B cell (primary cell): ENCODE results near the gene CFAP97D2. TPM values are rescaled to one million over a fixed set of nuclear protein-coding genes. Genes with fewer than 3 reads are reported as not detected.

ENCODE experiments used
- ATAC-seq: fragments of 200-7000 bp; cut with Tn5 transposase; one replicate; pipeline ENCODE4 v1.10.0; 2021; ENCODE audit warnings: low read depth, mild to moderate bottlenecking, moderate number of reproducible peaks, moderate library complexity
- CTCF ChIA-PET: fragments of 350-600 bp; sonication (Branson Sonifier 250); formaldehyde crosslinking; loops from one replicate; lab custom pipeline; 2021; ENCODE audit warnings: antibody characterized with exemption, inconsistent platforms; lab: Charles Lee
- POLR2A ChIA-PET: fragments of 350-600 bp; sonication (Branson Sonifier 250); formaldehyde crosslinking; loops from one replicate; lab custom pipeline; 2021; ENCODE audit warnings: antibody characterized with exemption; lab: Charles Lee
- DNase-seq: peaks from one replicate; pipeline ENCODE4 v3.0.0; 2013
- H2AFZ ChIP-seq: 2 replicates; pipeline ENCODE4 v1.6.1; 2012; ENCODE audit warnings: mild to moderate bottlenecking, low read depth, low read length; ENCODE audit not compliant: insufficient read depth, poor library complexity, severe bottlenecking
- H3K27ac ChIP-seq, 2 donors: 1 replicate in 1 of 2; 2 replicates in 1 of 2; pipeline ENCODE4 v1.5.1; 2012 to 2013; ENCODE audit warnings: low read length in 2 of 2, mild to moderate bottlenecking in 2 of 2, moderate library complexity in 1 of 2
- H3K27me3 ChIP-seq, 4 experiments: fragments of 200-600 bp in 1 of 4; sonication (generic) in 1 of 4; replicated peaks in 1 of 4; 1 replicate in 2 of 4; 2 replicates in 2 of 4; pipeline versions ENCODE4 v1.6.1 to v1.7.0; 2013 to 2016; ENCODE audit warnings: low read length in 3 of 4, mild to moderate bottlenecking in 2 of 4, mixed read lengths in 1 of 4, moderate library complexity in 1 of 4; ENCODE audit not compliant: insufficient read depth in 4 of 4, control insufficient read depth in 3 of 4; ENCODE audit errors: control extremely low read depth in 1 of 4
- H3K36me3 ChIP-seq, 2 experiments: replicated peaks in 1 of 2; 1 replicate in 1 of 2; 2 replicates in 1 of 2; pipeline versions ENCODE4 v1.6.1 to v1.7.1; 2013; ENCODE audit warnings: low read length in 1 of 2; ENCODE audit not compliant: insufficient read depth in 2 of 2, control insufficient read depth in 1 of 2; ENCODE audit errors: control extremely low read depth in 1 of 2, extremely low read depth in 1 of 2
- H3K4me1 ChIP-seq, 2 donors: fragments of 200-600 bp in 1 of 2; sonication (generic) in 1 of 2; 1 replicate in 1 of 2; 2 replicates in 1 of 2; pipeline versions ENCODE4 v1.5.1 to v1.6.1; 2013 to 2017; ENCODE audit warnings: low read length in 2 of 2; ENCODE audit not compliant: control insufficient read depth in 2 of 2, insufficient read depth in 2 of 2
- H3K4me2 ChIP-seq: replicated peaks from 2 replicates; pipeline ENCODE3; 2012; ENCODE audit warnings: mild to moderate bottlenecking, low read depth, low read length; ENCODE audit not compliant: poor library complexity, severe bottlenecking
- H3K4me3 ChIP-seq, 5 experiments: fragments of 200-600 bp in 1 of 5; sonication (generic) in 1 of 5; 1 replicate in 3 of 5; 2 replicates in 2 of 5; pipeline versions ENCODE4 v1.5.1 to v1.7.0; 2011 to 2016; ENCODE audit warnings: low read length in 4 of 5, mild to moderate bottlenecking in 4 of 5, low read depth in 2 of 5, control low read depth in 1 of 5, moderate library complexity in 1 of 5; ENCODE audit not compliant: insufficient read depth in 1 of 5; ENCODE audit errors: control extremely low read depth in 1 of 5, extremely low read depth in 1 of 5
- H3K79me2 ChIP-seq: fragments of 200-600 bp; sonication (generic); one replicate; pipeline ENCODE4 v1.6.0; 2016; ENCODE audit warnings: low read length; ENCODE audit not compliant: control insufficient read depth, insufficient read depth
- H3K9ac ChIP-seq: fragments of 200-600 bp; sonication (generic); 2 replicates; pipeline ENCODE4 v1.6.1; 2017; ENCODE audit warnings: mild to moderate bottlenecking, low read length, moderate library complexity
- H3K9me3 ChIP-seq, 3 donors: one replicate each; pipeline versions ENCODE4 v1.6.1 to v1.7.1; 2013; ENCODE audit warnings: low read length in 2 of 3; ENCODE audit not compliant: control insufficient read depth in 2 of 3, insufficient read depth in 1 of 3; ENCODE audit errors: control extremely low read depth in 1 of 3
- H4K20me1 ChIP-seq: 2 replicates; pipeline ENCODE4 v1.6.0; 2012; ENCODE audit warnings: mild to moderate bottlenecking, low read length; ENCODE audit not compliant: insufficient read depth, control insufficient read depth, poor library complexity, severe bottlenecking
- H3K27ac Mint-ChIP-seq: one replicate; pipeline ENCODE4 v1.8.0; 2021; ENCODE audit warnings: mixed read lengths
- H3K27me3 Mint-ChIP-seq: one replicate; pipeline ENCODE4 v1.8.0; 2021; ENCODE audit warnings: mixed read lengths
- H3K4me1 Mint-ChIP-seq: one replicate; pipeline ENCODE4 v1.8.0; 2021; ENCODE audit warnings: mixed read lengths
- H3K4me3 Mint-ChIP-seq: one replicate; pipeline ENCODE4 v1.8.0; 2021; ENCODE audit warnings: mixed read lengths
- H3K9me3 Mint-ChIP-seq: one replicate; pipeline ENCODE4 v1.8.0; 2022; ENCODE audit warnings: mixed read lengths; ENCODE audit not compliant: insufficient read depth
- EZH2 ChIP-seq: IDR thresholded peaks from 2 replicates; pipeline ENCODE4 v1.6.1; 2012; ENCODE audit warnings: borderline replicate concordance, low read depth, mild to moderate bottlenecking, moderate library complexity, low read length; ENCODE audit not compliant: insufficient read depth, poor library complexity, severe bottlenecking
- WGBS: methylation state at CpG from one replicate; pipeline ENCODE4 v1.1.5; 2013; ENCODE audit warnings: missing lambda C conversion rate; ENCODE audit not compliant: insufficient coverage; 5-methylcytosine and 5-hydroxymethylcytosine counted together
- intact Hi-C: fragments of 100-400 bp; cut with micrococcal nuclease; formaldehyde crosslinking; loops from one replicate; pipeline ENCODE4 v1.10.0; 2022
- polyA plus RNA-seq: library from polyadenylated mRNA; depleted of rRNA; stranded (reverse); fragments of >200 nt; gene quantifications from 2 replicates; pipeline ENCODE4 v1.2.3, GENCODE V29; 2012
- total RNA-seq, 2 donors: library from RNA; stranded (reverse); fragments of 120-200 nt in 1 of 2; gene quantifications; 1 replicate in 1 of 2; 2 replicates in 1 of 2; pipeline versions ENCODE4 v1.2.3 to v1.2.4, GENCODE V29; 2013 to 2022
- TF ChIP-seq, protein P1 (sequence below): fragments of 200-600 bp; IDR thresholded peaks from one replicate; pipeline ENCODE4 v1.8.0; 2022; ENCODE audit warnings: antibody characterized with exemption, mild to moderate bottlenecking

CFAP97D2 gene
- total and polyA plus RNA-seq, 2 donors (not counting 1 experiment from before 2014, with no cell fraction given), result 0.09 to 0.22 TPM

DNA sequence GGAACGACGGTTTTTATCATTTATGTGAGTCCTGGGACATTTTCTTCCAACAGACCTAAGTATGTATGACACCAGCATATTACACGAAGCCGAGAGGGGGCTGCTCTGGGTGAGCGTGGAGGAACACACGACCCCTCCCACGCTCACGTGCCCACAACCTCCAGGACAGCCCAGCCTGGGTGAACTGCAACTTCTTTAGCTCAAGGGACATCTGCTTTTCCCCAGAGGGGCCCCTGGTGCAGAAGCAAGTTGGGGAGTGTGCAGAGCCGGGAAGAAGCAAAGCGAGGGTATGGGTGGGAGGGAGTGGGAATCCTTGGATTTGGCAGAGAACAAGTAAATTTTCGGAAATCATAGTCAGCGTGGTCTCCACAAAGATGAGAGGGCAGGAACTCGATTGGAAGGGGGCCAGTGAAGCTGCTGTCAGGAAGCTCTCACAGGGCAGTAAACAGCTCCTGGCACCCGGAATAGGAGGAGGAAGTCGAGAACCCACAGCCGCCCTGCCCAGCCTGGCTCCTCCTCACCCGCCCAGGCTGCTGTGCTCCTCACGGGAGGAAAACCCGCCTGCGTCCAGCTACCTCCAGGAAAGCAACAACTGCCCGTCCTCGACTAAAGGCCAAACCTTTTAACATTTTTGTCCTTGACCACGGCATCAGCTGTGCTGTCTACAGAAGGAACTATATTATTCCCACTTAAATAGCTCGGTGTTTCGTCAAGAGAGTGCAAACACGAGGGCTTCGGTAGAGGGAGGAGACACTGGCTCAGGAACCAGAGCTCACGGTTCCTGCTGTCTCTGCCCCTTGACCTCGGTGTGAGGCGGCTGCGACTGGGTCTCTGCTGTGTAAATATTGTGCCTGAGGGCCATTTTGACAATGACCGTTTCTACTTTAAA lies 17.2 kb upstream of the CFAP97D2 start:
- Mint-ChIP-seq H3K4me1 (peaks cover 54% of the 10 kb centered on the region), H3K9me3 (peaks cover 3% of the 10 kb centered on the region), H3K4me3 (peak overlapping the region; percentile 88), H3K27ac (peak overlapping the region; percentile 86), H3K27me3 (peaks cover 13% of the 10 kb centered on the region)
- POLR2A ChIA-PET, result interaction anchor here (0.8 kb wide), 1 partner anchor 14 kb away, joined by 4 read pairs; no protein-coding TSS in a partner anchor
- 11% methylated on average over 25 of the region's 32 CpGs for WGBS
- no peaks in the 10 kb centered on the region for H3K36me3 ChIP-seq
- H3K4me3 ChIP-seq, result peak overlapping the region; percentile 18 to 52 (median 48)
- CTCF ChIA-PET, result interaction anchor here (0.7 to 1.5 kb wide), 6 partner anchors 17 to 137 kb away, joined by 3 to 6 read pairs (median 3); no protein-coding TSS in a partner anchor
- DNase-seq, result peak; percentile 59
- no peaks in the 10 kb centered on the region for H3K9me3 ChIP-seq
- peak overlapping the region; percentile 56 for H3K9ac ChIP-seq
- intact Hi-C loops, result loop anchor here (2.0 kb wide), 1 partner anchor 19 kb away; no protein-coding TSS in a partner anchor
- H3K27ac ChIP-seq, result peak overlapping the region in 1 of 2 donors; percentile 12
- H4K20me1 ChIP-seq, result no peaks in the 10 kb centered on the region
- peaks cover 26 to 37% of the 10 kb centered on the region in 2 donors for H3K4me1 ChIP-seq
- peak overlapping the region; percentile 70 for H2AFZ ChIP-seq
- ATAC-seq, result peak; percentile 69
- peak overlapping the region; percentile 75 for H3K4me2 ChIP-seq
- no peaks in the 10 kb centered on the region for H3K79me2 ChIP-seq
- no peak for TF ChIP-seq EZH2
- TF ChIP-seq, protein P1, sequence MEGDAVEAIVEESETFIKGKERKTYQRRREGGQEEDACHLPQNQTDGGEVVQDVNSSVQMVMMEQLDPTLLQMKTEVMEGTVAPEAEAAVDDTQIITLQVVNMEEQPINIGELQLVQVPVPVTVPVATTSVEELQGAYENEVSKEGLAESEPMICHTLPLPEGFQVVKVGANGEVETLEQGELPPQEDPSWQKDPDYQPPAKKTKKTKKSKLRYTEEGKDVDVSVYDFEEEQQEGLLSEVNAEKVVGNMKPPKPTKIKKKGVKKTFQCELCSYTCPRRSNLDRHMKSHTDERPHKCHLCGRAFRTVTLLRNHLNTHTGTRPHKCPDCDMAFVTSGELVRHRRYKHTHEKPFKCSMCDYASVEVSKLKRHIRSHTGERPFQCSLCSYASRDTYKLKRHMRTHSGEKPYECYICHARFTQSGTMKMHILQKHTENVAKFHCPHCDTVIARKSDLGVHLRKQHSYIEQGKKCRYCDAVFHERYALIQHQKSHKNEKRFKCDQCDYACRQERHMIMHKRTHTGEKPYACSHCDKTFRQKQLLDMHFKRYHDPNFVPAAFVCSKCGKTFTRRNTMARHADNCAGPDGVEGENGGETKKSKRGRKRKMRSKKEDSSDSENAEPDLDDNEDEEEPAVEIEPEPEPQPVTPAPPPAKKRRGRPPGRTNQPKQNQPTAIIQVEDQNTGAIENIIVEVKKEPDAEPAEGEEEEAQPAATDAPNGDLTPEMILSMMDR, result no peak
- peaks cover 0 to 3% (median 0%) of the 10 kb centered on the region in 4 experiments for H3K27me3 ChIP-seq

DNA sequence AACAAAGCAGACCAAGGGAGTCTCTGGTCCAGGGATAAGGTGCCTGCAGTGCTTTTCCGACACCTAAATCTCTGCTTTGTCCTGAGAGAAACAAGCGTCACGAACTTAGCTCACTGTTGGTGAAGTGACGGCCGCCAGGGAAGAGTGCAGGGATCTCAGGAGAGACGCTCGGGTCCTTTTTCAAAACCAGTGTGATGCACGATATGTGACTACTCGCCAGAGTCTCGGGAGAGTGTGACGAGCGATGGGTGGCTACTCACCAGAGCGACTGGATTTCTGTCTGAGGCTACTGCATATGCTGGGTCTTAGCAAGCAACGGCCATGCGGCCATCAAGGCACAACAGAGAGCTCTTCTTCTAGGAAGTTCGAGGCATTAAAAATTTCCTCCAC lies 16.5 kb upstream of the CFAP97D2 start:
- POLR2A ChIA-PET, result no interaction called here
- Histone ChIP-seq H3K9ac (peak overlapping the region; percentile 56), H3K4me1 (peaks cover 32 to 39% of the 10 kb centered on the region in 2 donors), H2AFZ (peak overlapping the region; percentile 70), H3K9me3 (no peaks in the 10 kb centered on the region), H4K20me1 (no peaks in the 10 kb centered on the region), H3K27ac (no peak overlapping the region), H3K79me2 (no peaks in the 10 kb centered on the region), H3K4me3 (peak overlapping the region in 3 of 5 experiments; percentile 21 to 52 (median 48)), H3K27me3 (peaks cover 0 to 3% (median 0%) of the 10 kb centered on the region in 4 experiments), H3K36me3 (no peaks in the 10 kb centered on the region), H3K4me2 (peak overlapping the region; percentile 75)
- DNase-seq (no peak), ATAC-seq (no peak)
- peaks cover 57% of the 10 kb centered on the region for H3K4me1 Mint-ChIP-seq
- H3K9me3 Mint-ChIP-seq, result peaks cover 3% of the 10 kb centered on the region
- intact Hi-C loops, result no loop called here
- peaks cover 13% of the 10 kb centered on the region for H3K27me3 Mint-ChIP-seq
- CTCF ChIA-PET, result interaction anchor here (1.0 to 1.5 kb wide), 5 partner anchors 18 to 97 kb away, joined by 3 to 6 read pairs (median 3); no protein-coding TSS in a partner anchor
- no peak overlapping the region for H3K27ac Mint-ChIP-seq
- peak overlapping the region; percentile 88 for H3K4me3 Mint-ChIP-seq
- 98% methylated on average over 15 of the region's 16 CpGs for WGBS
- TF ChIP-seq, protein P1, result no peak
- TF ChIP-seq EZH2, result no peak
